ENCODE measurements around the gene PLXNB1. TPM values are rescaled to one million over a fixed set of nuclear protein-coding genes. Genes with fewer than 3 reads are reported as not detected.

Gene PLXNB1
- total and polyA plus RNA-seq, 2 of the 13 experiments (the other 11 are each of a cell fraction or from before 2014, with no cell fraction given) = 86.0 to 143 TPM

DNA sequence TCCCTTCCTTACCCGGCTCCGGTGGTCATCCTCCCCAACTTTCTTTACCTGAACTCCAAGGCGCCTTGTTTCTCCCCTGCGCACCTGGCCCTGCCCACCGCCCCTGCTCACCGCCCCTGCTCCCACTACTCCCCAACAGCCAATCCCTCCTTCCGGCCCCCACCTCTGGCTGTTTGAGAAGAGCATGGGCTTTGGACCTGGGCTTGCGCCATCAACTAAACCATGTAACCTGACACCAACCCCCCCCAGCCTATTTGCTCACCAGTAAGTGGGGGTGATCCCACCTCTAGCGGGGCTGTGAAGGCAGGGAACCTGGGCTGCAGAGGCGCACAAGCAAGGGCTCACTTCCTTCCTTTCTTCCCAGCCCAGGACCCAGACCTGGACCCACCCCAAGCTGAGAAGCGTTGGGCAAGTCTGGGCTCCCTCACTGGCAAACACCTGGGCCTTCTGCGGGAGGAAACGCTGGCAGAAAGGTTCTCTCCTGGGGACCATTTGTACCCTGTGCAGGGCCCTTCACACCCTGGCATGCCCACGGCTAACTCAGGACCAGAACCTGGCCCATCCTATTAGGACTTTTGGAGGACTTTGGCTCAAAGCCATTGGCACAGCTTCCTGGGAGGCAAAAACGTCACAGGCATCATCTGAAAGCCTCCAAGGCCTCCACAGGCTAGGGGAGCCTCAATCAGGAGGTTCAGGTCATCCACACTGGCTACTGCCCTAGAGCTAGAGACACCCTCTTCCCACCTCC is at the start of gene PLXNB1 (continued):
- TF ChIP-seq, protein P1, sequence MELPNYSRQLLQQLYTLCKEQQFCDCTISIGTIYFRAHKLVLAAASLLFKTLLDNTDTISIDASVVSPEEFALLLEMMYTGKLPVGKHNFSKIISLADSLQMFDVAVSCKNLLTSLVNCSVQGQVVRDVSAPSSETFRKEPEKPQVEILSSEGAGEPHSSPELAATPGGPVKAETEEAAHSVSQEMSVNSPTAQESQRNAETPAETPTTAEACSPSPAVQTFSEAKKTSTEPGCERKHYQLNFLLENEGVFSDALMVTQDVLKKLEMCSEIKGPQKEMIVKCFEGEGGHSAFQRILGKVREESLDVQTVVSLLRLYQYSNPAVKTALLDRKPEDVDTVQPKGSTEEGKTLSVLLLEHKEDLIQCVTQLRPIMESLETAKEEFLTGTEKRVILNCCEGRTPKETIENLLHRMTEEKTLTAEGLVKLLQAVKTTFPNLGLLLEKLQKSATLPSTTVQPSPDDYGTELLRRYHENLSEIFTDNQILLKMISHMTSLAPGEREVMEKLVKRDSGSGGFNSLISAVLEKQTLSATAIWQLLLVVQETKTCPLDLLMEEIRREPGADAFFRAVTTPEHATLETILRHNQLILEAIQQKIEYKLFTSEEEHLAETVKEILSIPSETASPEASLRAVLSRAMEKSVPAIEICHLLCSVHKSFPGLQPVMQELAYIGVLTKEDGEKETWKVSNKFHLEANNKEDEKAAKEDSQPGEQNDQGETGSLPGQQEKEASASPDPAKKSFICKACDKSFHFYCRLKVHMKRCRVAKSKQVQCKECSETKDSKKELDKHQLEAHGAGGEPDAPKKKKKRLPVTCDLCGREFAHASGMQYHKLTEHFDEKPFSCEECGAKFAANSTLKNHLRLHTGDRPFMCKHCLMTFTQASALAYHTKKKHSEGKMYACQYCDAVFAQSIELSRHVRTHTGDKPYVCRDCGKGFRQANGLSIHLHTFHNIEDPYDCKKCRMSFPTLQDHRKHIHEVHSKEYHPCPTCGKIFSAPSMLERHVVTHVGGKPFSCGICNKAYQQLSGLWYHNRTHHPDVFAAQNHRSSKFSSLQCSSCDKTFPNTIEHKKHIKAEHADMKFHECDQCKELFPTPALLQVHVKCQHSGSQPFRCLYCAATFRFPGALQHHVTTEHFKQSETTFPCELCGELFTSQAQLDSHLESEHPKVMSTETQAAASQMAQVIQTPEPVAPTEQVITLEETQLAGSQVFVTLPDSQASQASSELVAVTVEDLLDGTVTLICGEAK (IDR thresholded peaks at IDR 0.05) = no peak
- TF ChIP-seq, protein P1 (CRISPR knock-in tag; IDR thresholded peaks at IDR 0.05) = peak; percentile 58; the same call in 1 of the 2 replicates
- TF ChIP-seq ZNF24 (IDR thresholded peaks at IDR 0.05) = no peak
- no peak; the same call in 1 of the 2 replicates for TF ChIP-seq ZNF816 (CRISPR knock-in tag; IDR thresholded peaks at IDR 0.05; ENCODE audit: borderline replicate concordance)
- peak; percentile 88 for TF ChIP-seq ZNF878 (CRISPR knock-in tag; IDR thresholded peaks at IDR 0.05)
- TF ChIP-seq SMC3 (IDR thresholded peaks at IDR 0.05; ENCODE audit: low read length) = peak; percentile 30; the same call in 1 of the 2 replicates
- TF ChIP-seq, protein P2, sequence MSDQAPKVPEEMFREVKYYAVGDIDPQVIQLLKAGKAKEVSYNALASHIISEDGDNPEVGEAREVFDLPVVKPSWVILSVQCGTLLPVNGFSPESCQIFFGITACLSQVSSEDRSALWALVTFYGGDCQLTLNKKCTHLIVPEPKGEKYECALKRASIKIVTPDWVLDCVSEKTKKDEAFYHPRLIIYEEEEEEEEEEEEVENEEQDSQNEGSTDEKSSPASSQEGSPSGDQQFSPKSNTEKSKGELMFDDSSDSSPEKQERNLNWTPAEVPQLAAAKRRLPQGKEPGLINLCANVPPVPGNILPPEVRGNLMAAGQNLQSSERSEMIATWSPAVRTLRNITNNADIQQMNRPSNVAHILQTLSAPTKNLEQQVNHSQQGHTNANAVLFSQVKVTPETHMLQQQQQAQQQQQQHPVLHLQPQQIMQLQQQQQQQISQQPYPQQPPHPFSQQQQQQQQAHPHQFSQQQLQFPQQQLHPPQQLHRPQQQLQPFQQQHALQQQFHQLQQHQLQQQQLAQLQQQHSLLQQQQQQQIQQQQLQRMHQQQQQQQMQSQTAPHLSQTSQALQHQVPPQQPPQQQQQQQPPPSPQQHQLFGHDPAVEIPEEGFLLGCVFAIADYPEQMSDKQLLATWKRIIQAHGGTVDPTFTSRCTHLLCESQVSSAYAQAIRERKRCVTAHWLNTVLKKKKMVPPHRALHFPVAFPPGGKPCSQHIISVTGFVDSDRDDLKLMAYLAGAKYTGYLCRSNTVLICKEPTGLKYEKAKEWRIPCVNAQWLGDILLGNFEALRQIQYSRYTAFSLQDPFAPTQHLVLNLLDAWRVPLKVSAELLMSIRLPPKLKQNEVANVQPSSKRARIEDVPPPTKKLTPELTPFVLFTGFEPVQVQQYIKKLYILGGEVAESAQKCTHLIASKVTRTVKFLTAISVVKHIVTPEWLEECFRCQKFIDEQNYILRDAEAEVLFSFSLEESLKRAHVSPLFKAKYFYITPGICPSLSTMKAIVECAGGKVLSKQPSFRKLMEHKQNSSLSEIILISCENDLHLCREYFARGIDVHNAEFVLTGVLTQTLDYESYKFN (CRISPR knock-in tag; conservative IDR thresholded peaks at IDR 0.05) = peak; percentile 100
- TF ChIP-seq, protein P3, sequence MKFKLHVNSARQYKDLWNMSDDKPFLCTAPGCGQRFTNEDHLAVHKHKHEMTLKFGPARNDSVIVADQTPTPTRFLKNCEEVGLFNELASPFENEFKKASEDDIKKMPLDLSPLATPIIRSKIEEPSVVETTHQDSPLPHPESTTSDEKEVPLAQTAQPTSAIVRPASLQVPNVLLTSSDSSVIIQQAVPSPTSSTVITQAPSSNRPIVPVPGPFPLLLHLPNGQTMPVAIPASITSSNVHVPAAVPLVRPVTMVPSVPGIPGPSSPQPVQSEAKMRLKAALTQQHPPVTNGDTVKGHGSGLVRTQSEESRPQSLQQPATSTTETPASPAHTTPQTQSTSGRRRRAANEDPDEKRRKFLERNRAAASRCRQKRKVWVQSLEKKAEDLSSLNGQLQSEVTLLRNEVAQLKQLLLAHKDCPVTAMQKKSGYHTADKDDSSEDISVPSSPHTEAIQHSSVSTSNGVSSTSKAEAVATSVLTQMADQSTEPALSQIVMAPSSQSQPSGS (CRISPR knock-in tag; IDR thresholded peaks at IDR 0.05) = peak; percentile 57
- TF ChIP-seq ZNF577 (CRISPR knock-in tag; IDR thresholded peaks at IDR 0.05; ENCODE audit: borderline replicate concordance, low read depth) = no peak; the same call in 1 of the 2 replicates
- peak; percentile 95 for TF ChIP-seq KDM6A (CRISPR knock-in tag; IDR thresholded peaks at IDR 0.05; ENCODE audit: low read depth)
- TF ChIP-seq ZNF17 (CRISPR knock-in tag; IDR thresholded peaks at IDR 0.05) = no peak
- peak; percentile 72; the same call in 1 of the 2 replicates for TF ChIP-seq KLF11 (CRISPR knock-in tag; IDR thresholded peaks at IDR 0.05)
- TF ChIP-seq ZNF850 (CRISPR knock-in tag; conservative IDR thresholded peaks at IDR 0.05) = peak; percentile 17; the same call in 1 of the 2 replicates
- TF ChIP-seq YY1 (IDR thresholded peaks at IDR 0.05; ENCODE audit: insufficient read depth, insufficient replicate concordance, low read depth, low read length) = peak; percentile 64
- TF ChIP-seq ARNTL (CRISPR knock-in tag; IDR thresholded peaks at IDR 0.05) = peak; percentile 95
- TF ChIP-seq SIX1 (CRISPR knock-in tag; IDR thresholded peaks at IDR 0.05; ENCODE audit: borderline replicate concordance) = peak; percentile 100

All from HepG2 (cell line).